ENCODE data around the gene AAGAB. TPM values are rescaled to one million over a fixed set of nuclear protein-coding genes. Genes with fewer than 3 reads are reported as not detected.
"Not testable (repeated sequence)": the region's sequence is repeated elsewhere in the genome, so short reads cannot be mapped to it uniquely, and the experiment has no call there.

Gene AAGAB
- total RNA-seq, 1 experiment from 2014 or later = 102 TPM

DNA sequence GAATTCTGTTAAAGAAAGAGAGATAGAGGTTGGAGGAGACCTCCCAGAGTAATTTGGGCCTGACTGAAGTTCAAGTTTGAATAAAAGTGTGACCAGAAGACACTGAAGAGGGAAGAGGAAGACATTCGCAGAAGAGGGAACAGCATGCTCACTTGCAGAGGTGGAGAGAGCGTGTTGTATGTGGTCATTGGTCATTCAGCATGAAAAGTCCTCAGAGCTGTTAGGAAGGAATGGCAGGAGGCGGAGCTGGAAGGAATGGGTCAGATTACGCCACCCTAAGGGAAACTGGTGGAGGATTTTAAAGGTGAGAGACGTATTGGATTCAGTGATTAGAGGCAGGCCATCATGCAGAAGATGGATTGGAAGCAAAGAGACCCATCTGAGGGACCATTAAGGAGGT is 41.7 kb upstream of the AAGAB start:
- Histone ChIP-seq H3K4me3 (ENCODE audit: low read depth in 2 of 2, low read length in 2 of 2) (no peak overlapping the region), H3K4me1 (ENCODE audit: control insufficient read depth, insufficient read depth, low read length) (peaks cover 6% of the 10 kb centered on the region; the same call in 1 of the 2 replicates), H3K27ac (ENCODE audit: low read length) (no peak overlapping the region), H3K36me3 (ENCODE audit: control insufficient read depth, insufficient read depth, low read length) (no peaks in the 10 kb centered on the region), H3K27me3 (ENCODE audit: control insufficient read depth, insufficient read depth, low read length) (no peaks in the 10 kb centered on the region), H3K9me3 (ENCODE audit: control insufficient read depth, insufficient read depth, low read depth, low read length) (no peaks in the 10 kb centered on the region)
- ChIA-PET POLR2A (no interaction called here), CTCF (no interaction called here)
- in situ Hi-C loops (cut with HindIII; ENCODE audit: low pct_unique_long_range_greater_than_20kb, low sequenced_read_pairs) = no loop called here
- TF ChIP-seq, protein P1, sequence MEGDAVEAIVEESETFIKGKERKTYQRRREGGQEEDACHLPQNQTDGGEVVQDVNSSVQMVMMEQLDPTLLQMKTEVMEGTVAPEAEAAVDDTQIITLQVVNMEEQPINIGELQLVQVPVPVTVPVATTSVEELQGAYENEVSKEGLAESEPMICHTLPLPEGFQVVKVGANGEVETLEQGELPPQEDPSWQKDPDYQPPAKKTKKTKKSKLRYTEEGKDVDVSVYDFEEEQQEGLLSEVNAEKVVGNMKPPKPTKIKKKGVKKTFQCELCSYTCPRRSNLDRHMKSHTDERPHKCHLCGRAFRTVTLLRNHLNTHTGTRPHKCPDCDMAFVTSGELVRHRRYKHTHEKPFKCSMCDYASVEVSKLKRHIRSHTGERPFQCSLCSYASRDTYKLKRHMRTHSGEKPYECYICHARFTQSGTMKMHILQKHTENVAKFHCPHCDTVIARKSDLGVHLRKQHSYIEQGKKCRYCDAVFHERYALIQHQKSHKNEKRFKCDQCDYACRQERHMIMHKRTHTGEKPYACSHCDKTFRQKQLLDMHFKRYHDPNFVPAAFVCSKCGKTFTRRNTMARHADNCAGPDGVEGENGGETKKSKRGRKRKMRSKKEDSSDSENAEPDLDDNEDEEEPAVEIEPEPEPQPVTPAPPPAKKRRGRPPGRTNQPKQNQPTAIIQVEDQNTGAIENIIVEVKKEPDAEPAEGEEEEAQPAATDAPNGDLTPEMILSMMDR (IDR thresholded peaks at IDR 0.05) = no peak
- TF ChIP-seq SIN3A (IDR thresholded peaks at IDR 0.05; ENCODE audit: borderline replicate concordance, insufficient read depth, low read depth, low read length) (no peak), POLR2AphosphoS5 (IDR thresholded peaks at IDR 0.05; ENCODE audit: low read depth, low read length) (no peak), REST (IDR thresholded peaks at IDR 0.05; ENCODE audit: insufficient read depth in 1 of 2, low read depth in 2 of 2, low read length in 1 of 2) (no peak), TCF7L2 (IDR thresholded peaks at IDR 0.05; ENCODE audit: low read depth, low read length) (no peak)
- intact Hi-C loops (cut with micrococcal nuclease; ENCODE audit: unreplicated experiment) = no loop called here
- no peak for DNase-seq (ENCODE audit: low read depth, low spot score)
- no peak for ATAC-seq
- no TSS peak for BruUV-seq (replicated peaks)

DNA sequence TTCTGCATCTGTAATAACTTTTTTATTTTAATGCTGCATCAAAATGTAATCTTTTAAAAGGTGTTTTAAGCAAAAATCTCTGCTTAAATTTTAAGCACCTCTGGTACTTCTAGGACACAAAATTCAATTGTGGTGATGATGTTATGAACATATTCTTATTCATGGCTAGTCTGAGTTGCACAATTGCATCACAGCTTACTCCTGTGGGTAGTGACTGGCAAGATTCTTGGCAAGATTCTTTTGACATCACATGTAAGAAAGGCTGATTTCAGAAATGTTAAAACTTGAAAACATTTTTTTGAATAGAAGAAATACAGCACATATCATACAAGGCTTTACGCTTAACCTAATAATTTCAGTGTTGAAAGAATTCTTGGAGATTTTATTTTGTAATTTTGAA is 35.9 kb upstream of the AAGAB start:
- H3K27me3 ChIP-seq (ENCODE audit: control insufficient read depth, insufficient read depth, low read length) = no peaks in the 10 kb centered on the region
- TF ChIP-seq POLR2AphosphoS5 (IDR thresholded peaks at IDR 0.05; ENCODE audit: low read depth, low read length) (no peak), REST (IDR thresholded peaks at IDR 0.05; ENCODE audit: insufficient read depth in 1 of 2, low read depth in 2 of 2, low read length in 1 of 2) (no peak), TCF7L2 (IDR thresholded peaks at IDR 0.05; ENCODE audit: low read depth, low read length) (no peak), SIN3A (IDR thresholded peaks at IDR 0.05; ENCODE audit: borderline replicate concordance, insufficient read depth, low read depth, low read length) (no peak)
- TF ChIP-seq, protein P1 (IDR thresholded peaks at IDR 0.05) = no peak
- H3K36me3 ChIP-seq (ENCODE audit: control insufficient read depth, insufficient read depth, low read length) = no peaks in the 10 kb centered on the region
- intact Hi-C loops (cut with micrococcal nuclease; ENCODE audit: unreplicated experiment) = no loop called here
- no peaks in the 10 kb centered on the region for H3K4me1 ChIP-seq (ENCODE audit: control insufficient read depth, insufficient read depth, low read length)
- no peaks in the 10 kb centered on the region for H3K9me3 ChIP-seq (ENCODE audit: control insufficient read depth, insufficient read depth, low read depth, low read length)
- H3K4me3 ChIP-seq (ENCODE audit: low read depth in 2 of 2, low read length in 2 of 2) = no peak overlapping the region
- ATAC-seq (no peak), DNase-seq (ENCODE audit: low read depth, low spot score) (no peak)
- POLR2A ChIA-PET = no interaction called here
- CTCF ChIA-PET = no interaction called here
- in situ Hi-C loops (cut with HindIII; ENCODE audit: low pct_unique_long_range_greater_than_20kb, low sequenced_read_pairs) = no loop called here
- no peak overlapping the region for H3K27ac ChIP-seq (ENCODE audit: low read length)
- no TSS peak for BruUV-seq (replicated peaks)

GRCh38 chr15:67286400-67286799 is 31.9 kb upstream of the AAGAB start:
- POLR2A ChIA-PET; CTCF ChIA-PET; H3K4me3 ChIP-seq (ENCODE audit: low read depth in 2 of 2, low read length in 2 of 2); H3K27ac ChIP-seq (ENCODE audit: low read length); H3K27me3 ChIP-seq (ENCODE audit: control insufficient read depth, insufficient read depth, low read length); H3K4me1 ChIP-seq (ENCODE audit: control insufficient read depth, insufficient read depth, low read length); H3K36me3 ChIP-seq (ENCODE audit: control insufficient read depth, insufficient read depth, low read length); BruUV-seq (replicated peaks); DNase-seq (ENCODE audit: low read depth, low spot score); in situ Hi-C loops (cut with HindIII; ENCODE audit: low pct_unique_long_range_greater_than_20kb, low sequenced_read_pairs); intact Hi-C loops (cut with micrococcal nuclease; ENCODE audit: unreplicated experiment); ATAC-seq; H3K9me3 ChIP-seq (ENCODE audit: control insufficient read depth, insufficient read depth, low read depth, low read length): not testable (repeated sequence)

DNA sequence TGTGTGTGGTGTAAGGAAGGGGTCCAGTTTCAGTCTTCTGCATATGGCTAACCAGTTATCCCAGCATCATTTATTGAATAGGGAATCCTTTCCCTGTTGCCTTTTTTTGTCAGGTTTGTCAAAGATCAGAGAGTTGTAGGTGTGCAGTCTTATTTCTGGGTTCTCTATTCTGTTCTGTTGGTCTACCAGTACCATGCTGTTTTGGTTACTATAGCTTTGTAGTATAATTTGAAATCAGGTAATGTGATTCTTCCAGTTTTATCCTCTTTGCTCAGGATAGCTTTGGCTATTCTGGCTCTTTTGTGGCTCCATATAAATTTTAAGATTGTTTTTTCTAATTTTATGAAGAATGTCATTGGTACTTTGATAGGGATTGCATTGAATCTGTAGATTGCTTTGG is 31.2 kb upstream of the AAGAB start:
- not testable (repeated sequence) for ATAC-seq

More for the DNA sequence above, 31.2 kb upstream of the AAGAB start:
- BruUV-seq (replicated peaks); CTCF ChIA-PET; H3K9me3 ChIP-seq (ENCODE audit: control insufficient read depth, insufficient read depth, low read depth, low read length); H3K27ac ChIP-seq (ENCODE audit: low read length); DNase-seq (ENCODE audit: low read depth, low spot score); H3K27me3 ChIP-seq (ENCODE audit: control insufficient read depth, insufficient read depth, low read length); POLR2A ChIA-PET; H3K4me3 ChIP-seq (ENCODE audit: low read depth in 2 of 2, low read length in 2 of 2); intact Hi-C loops (cut with micrococcal nuclease; ENCODE audit: unreplicated experiment); H3K4me1 ChIP-seq (ENCODE audit: control insufficient read depth, insufficient read depth, low read length); H3K36me3 ChIP-seq (ENCODE audit: control insufficient read depth, insufficient read depth, low read length); in situ Hi-C loops (cut with HindIII; ENCODE audit: low pct_unique_long_range_greater_than_20kb, low sequenced_read_pairs): not testable (repeated sequence)

Data from Panc1 (cell line).